D721Med (cell line): ENCODE results near the gene NPW.

ENCODE experiments used
- DNase-seq: peaks from one replicate; pipeline ENCODE4 v3.0.0; 2011; ENCODE audit warnings: low spot score; ENCODE audit not compliant: insufficient read length
- FAIRE-seq: peaks from 2 replicates; lab custom pipeline; 2011; peaks lifted over from hg19 to GRCh38; lab: Jason Lieb, UNC
- CTCF ChIP-seq: IDR thresholded peaks from 2 replicates; pipeline ENCODE4 v1.5.1; 2012; ENCODE audit warnings: mild to moderate bottlenecking, control low read depth; ENCODE audit not compliant: insufficient read depth; ENCODE audit errors: missing control alignments

NPW gene

GRCh38 chr16:2061023-2061422 lies 41.4 kb downstream of the NPW start:
- TF ChIP-seq CTCF = no peak
- DNase-seq (no peak), FAIRE-seq (no peak)

- TF ChIP-seq CTCF = no peak
- FAIRE-seq = no peak
- DNase-seq = no peak
These were observed 41.9 kb downstream of the NPW start for GRCh38 chr16:2061526-2061925.

- DNase-seq (no peak), FAIRE-seq (no peak)
- no peak for TF ChIP-seq CTCF
These were observed 43.2 kb downstream of the NPW start for GRCh38 chr16:2062801-2063200.

GRCh38 chr16:2063861-2064260 lies 44.3 kb downstream of the NPW start:
- no peak for FAIRE-seq
- TF ChIP-seq CTCF = no peak
- no peak for DNase-seq

GRCh38 chr16:2064368-2064945 lies 44.9 kb downstream of the NPW start:
- TF ChIP-seq CTCF = no peak
- no peak for FAIRE-seq
- DNase-seq = no peak

- no peak for DNase-seq
These were observed 46.6 kb downstream of the NPW start for GRCh38 chr16:2066139-2066538.

More at GRCh38 chr16:2066139-2066538, 46.6 kb downstream of the NPW start:
- no peak for FAIRE-seq
- no peak for TF ChIP-seq CTCF
